Hepatocyte (in vitro differentiated cells): ENCODE data around the gene ATG10. TPM values are rescaled to one million over a fixed set of nuclear protein-coding genes. Genes with fewer than 3 reads are reported as not detected.
"Not testable (repeated sequence)": the region's sequence is repeated elsewhere in the genome, so short reads cannot be mapped to it uniquely, and the experiment has no call there.

ENCODE experiments used
- DNase-seq: peaks from one replicate; pipeline ENCODE4 v3.0.0-alpha.2; 2016; ENCODE audit warnings: low spot score
- H2AFZ ChIP-seq: fragments of 200-600 bp; sonication (generic); 2 replicates; pipeline ENCODE4 v1.6.0; 2016; ENCODE audit warnings: antibody characterized with exemption, mild to moderate bottlenecking
- H3K27ac ChIP-seq: fragments of 200-600 bp; sonication (generic); 2 replicates; pipeline ENCODE4 v1.5.1; 2016; ENCODE audit warnings: mild to moderate bottlenecking
- H3K27me3 ChIP-seq: fragments of 200-600 bp; sonication (generic); 2 replicates; pipeline ENCODE4 v1.6.1; 2016
- H3K36me3 ChIP-seq: fragments of 200-600 bp; sonication (generic); replicated peaks from 2 replicates; pipeline ENCODE4 v1.5.1; 2016; ENCODE audit warnings: low read depth; ENCODE audit not compliant: insufficient read depth
- H3K4me1 ChIP-seq: fragments of 200-600 bp; sonication (generic); 2 replicates; pipeline ENCODE4 v1.5.1; 2016; ENCODE audit warnings: mild to moderate bottlenecking, moderate library complexity; ENCODE audit not compliant: insufficient read depth
- H3K4me2 ChIP-seq: fragments of 200-600 bp; sonication (generic); 2 replicates; pipeline ENCODE4 v1.6.0; 2016
- H3K4me3 ChIP-seq: fragments of 200-600 bp; sonication (generic); 2 replicates; pipeline ENCODE4 v1.5.1; 2016; ENCODE audit warnings: mild to moderate bottlenecking
- H3K79me2 ChIP-seq: fragments of 200-600 bp; sonication (generic); 2 replicates; pipeline ENCODE4 v1.6.0; 2017; ENCODE audit warnings: mild to moderate bottlenecking
- H3K9me2 ChIP-seq: fragments of 200-600 bp; sonication (generic); replicated peaks from 2 replicates; pipeline ENCODE4 v1.6.0; 2017; ENCODE audit warnings: mild to moderate bottlenecking; ENCODE audit not compliant: insufficient read depth
- H3K9me3 ChIP-seq: fragments of 200-600 bp; sonication (generic); 2 replicates; pipeline ENCODE4 v1.5.1; 2016; ENCODE audit warnings: low read depth, mild to moderate bottlenecking
- H4K20me1 ChIP-seq: fragments of 200-600 bp; sonication (generic); 2 replicates; pipeline ENCODE4 v1.6.0; 2016; ENCODE audit warnings: mild to moderate bottlenecking; ENCODE audit not compliant: insufficient read depth, poor library complexity, severe bottlenecking
- CTCF ChIP-seq: fragments of 200-600 bp; sonication (generic); IDR thresholded peaks from 2 replicates; pipeline ENCODE4 v1.5.1; 2016; ENCODE audit warnings: antibody characterized with exemption, mild to moderate bottlenecking; ENCODE audit not compliant: poor library complexity
- EZH2 ChIP-seq: fragments of 200-600 bp; sonication (generic); IDR thresholded peaks from 2 replicates; pipeline ENCODE4 v1.6.1; 2016; ENCODE audit warnings: antibody characterized with exemption, mild to moderate bottlenecking, borderline replicate concordance
- EZH2phosphoT487 ChIP-seq: fragments of 200-600 bp; sonication (generic); IDR thresholded peaks from one replicate; pipeline ENCODE4 v1.6.1; 2018; ENCODE audit warnings: antibody characterized with exemption, mild to moderate bottlenecking, low read depth, moderate library complexity; ENCODE audit not compliant: unreplicated experiment, severe bottlenecking
- WGBS: methylation state at CpG from one replicate; pipeline ENCODE4 v1.1.6; 2016; ENCODE audit warnings: low lambda C conversion rate; ENCODE audit errors: missing lambda C conversion rate; 5-methylcytosine and 5-hydroxymethylcytosine counted together
- polyA plus RNA-seq: library from polyadenylated mRNA; unstranded; fragments of >200 nt; fragmentation: Nextera tagmentation; extraction: Ambion mirVana; gene quantifications from 2 replicates; pipeline ENCODE4 v1.2.1, GENCODE V29; 2016
- total RNA-seq: library from RNA; depleted of rRNA; stranded (reverse); fragments of >200 nt; gene quantifications from 2 replicates; pipeline ENCODE4 v1.2.3, GENCODE V29; 2014

ATG10 gene
- total and polyA plus RNA-seq, 2 experiments from 2014 or later: 11.8 to 13.0 TPM

DNA sequence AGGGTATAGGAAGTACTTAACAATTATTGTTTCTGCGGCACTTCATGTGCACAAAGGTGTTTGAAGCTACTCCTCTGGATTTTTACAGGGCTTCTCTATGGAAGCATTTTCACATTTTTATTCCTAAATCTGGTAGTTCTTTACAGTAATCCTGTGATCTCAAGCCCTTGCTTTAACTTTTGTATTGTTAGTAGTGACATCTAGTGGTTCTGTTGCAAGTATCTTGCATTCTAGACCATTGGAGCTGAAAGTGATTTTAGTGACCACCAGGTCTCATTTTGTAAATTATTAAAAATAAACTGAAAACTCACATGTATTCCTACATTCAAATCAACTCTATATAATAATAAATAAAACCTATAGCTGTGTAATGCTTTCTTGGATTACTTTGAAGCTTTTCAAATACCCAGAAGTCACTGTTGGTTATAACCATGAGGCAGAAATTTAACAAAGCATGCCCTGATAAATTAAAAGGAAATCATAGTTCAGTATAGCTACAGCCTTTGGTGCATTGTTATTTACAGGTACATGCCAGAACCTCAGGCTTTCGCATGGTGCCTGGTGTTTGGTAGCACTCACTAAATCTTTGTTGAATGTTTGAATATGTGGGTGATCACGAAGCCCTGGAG is 287.5 kb downstream of the ATG10 start:
- no peaks in the 10 kb centered on the region for H3K9me2 ChIP-seq
- no peak overlapping the region for H3K4me3 ChIP-seq
- no peaks in the 10 kb centered on the region for H3K4me1 ChIP-seq
- H3K36me3 ChIP-seq: no peaks in the 10 kb centered on the region
- H3K79me2 ChIP-seq: no peaks in the 10 kb centered on the region
- no peak overlapping the region for H3K4me2 ChIP-seq
- DNase-seq: peak; percentile 13
- WGBS: 81% methylated on average over 3 of the region's 3 CpGs
- H4K20me1 ChIP-seq: no peaks in the 10 kb centered on the region
- TF ChIP-seq EZH2 (no peak), CTCF (peak; percentile 66), EZH2phosphoT487 (no peak)
- H3K9me3 ChIP-seq: no peaks in the 10 kb centered on the region
- H3K27ac ChIP-seq: no peak overlapping the region
- no peaks in the 10 kb centered on the region for H3K27me3 ChIP-seq
- H2AFZ ChIP-seq: no peak overlapping the region

DNA sequence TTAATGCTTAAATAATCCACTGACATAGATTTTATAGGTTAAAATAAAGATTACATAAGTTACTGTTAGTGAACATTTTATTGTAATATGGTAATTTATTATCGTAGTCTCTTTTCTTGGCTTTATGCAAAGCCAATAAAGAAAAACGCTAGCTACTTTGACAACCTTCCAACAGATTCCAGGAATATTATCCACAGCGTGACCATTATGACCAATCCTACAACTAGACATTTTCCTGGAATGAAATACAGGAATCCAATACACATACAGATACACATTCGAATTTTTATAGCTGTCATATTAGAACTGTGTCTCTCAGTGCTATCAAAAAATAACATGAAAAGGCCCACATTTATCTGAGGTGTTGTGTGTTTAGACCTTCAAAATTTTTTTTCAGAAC is 293.2 kb downstream of the ATG10 start:
- H3K27me3 ChIP-seq: no peaks in the 10 kb centered on the region
- H3K9me2 ChIP-seq: no peaks in the 10 kb centered on the region
- 80% methylated on average over 4 of the region's 4 CpGs for WGBS
- H2AFZ ChIP-seq: no peak overlapping the region
- H3K36me3 ChIP-seq: no peaks in the 10 kb centered on the region
- H3K4me1 ChIP-seq: no peaks in the 10 kb centered on the region
- H4K20me1 ChIP-seq: no peaks in the 10 kb centered on the region
- TF ChIP-seq EZH2 (no peak), CTCF (no peak), EZH2phosphoT487 (no peak)
- no peaks in the 10 kb centered on the region for H3K79me2 ChIP-seq
- H3K27ac ChIP-seq: no peak overlapping the region
- H3K9me3 ChIP-seq: no peaks in the 10 kb centered on the region
- no peak overlapping the region for H3K4me2 ChIP-seq
- no peak for DNase-seq
- no peak overlapping the region for H3K4me3 ChIP-seq

DNA sequence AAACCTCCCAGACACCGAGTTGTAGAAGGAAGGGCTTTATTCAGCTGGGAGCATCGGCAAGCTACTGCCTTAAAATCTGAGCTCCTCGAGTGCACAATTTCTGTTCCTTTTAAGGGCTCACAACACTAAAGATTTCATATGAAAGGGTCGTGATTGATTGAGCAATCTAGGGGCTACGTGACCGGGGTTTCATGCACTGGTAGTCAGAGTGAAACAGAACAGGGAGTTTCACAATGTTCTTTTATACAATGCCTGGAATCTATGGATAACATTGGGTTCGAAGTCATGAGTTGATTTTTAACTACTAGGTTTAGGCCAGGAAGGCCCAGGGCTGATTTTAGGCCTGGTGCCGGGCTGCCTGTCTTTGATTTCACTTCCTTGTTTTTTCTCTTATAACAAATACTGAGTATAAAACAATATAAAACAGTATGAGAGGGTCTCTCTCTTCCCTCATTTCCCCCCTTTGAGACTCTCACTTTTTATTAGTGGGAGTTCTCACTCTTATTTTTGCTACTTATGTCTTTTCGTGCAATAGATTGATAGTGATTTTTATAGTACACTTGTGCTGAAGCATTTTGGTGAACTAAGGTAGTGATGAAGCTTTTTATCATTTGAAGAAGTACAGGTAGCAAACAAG is 295.6 kb downstream of the ATG10 start:
- not testable (repeated sequence) for H3K27ac ChIP-seq, H3K27me3 ChIP-seq, H3K4me2 ChIP-seq, H4K20me1 ChIP-seq, H2AFZ ChIP-seq, DNase-seq, H3K79me2 ChIP-seq, H3K4me1 ChIP-seq, H3K36me3 ChIP-seq, H3K9me2 ChIP-seq, H3K4me3 ChIP-seq, H3K9me3 ChIP-seq
- WGBS: 98% methylated on average over 9 of the region's 9 CpGs

DNA sequence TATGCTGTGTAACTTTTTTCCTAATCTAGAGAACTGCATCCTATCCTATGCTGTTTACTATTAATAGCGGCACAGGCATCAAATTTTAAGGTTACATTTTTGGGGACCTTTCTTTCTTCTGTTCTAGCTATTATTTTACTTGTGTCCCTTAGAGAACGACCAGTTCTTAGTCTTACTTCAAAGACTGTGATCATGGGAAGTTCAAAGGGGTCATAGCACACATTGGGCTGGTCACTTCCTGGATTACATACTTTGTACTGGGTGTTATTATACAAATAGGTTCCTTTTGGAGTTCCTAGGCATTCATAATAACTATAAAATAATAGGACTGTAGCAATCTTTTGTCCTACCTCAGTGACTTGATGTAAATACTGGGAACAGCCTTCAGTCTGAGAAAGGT is 297.5 kb downstream of the ATG10 start:
- H3K4me2 ChIP-seq, H3K4me1 ChIP-seq, DNase-seq, H3K4me3 ChIP-seq, H4K20me1 ChIP-seq, H3K27me3 ChIP-seq, H3K9me3 ChIP-seq, H3K36me3 ChIP-seq, H2AFZ ChIP-seq, H3K27ac ChIP-seq, H3K9me2 ChIP-seq, H3K79me2 ChIP-seq: not testable (repeated sequence)
- 100% methylated on average over 2 of the region's 2 CpGs for WGBS

GRCh38 chr5:82272571-82273356 is 300.9 kb downstream of the ATG10 start:
- H3K27ac ChIP-seq, H3K4me3 ChIP-seq, H3K36me3 ChIP-seq, H2AFZ ChIP-seq, H3K4me2 ChIP-seq, H3K4me1 ChIP-seq, H3K9me3 ChIP-seq, H3K9me2 ChIP-seq, H3K27me3 ChIP-seq, DNase-seq, H4K20me1 ChIP-seq: not testable (repeated sequence)
- 90% methylated on average over 24 of the region's 24 CpGs for WGBS
- peaks cover 26% of the 10 kb centered on the region for H3K79me2 ChIP-seq

GRCh38 chr5:82273426-82273825 is 301.6 kb downstream of the ATG10 start:
- WGBS: 94% methylated on average over 4 of the region's 4 CpGs
- H4K20me1 ChIP-seq, H3K9me2 ChIP-seq, H3K4me3 ChIP-seq, H3K4me2 ChIP-seq, H3K27me3 ChIP-seq, H3K9me3 ChIP-seq, H3K27ac ChIP-seq, H3K36me3 ChIP-seq, H3K4me1 ChIP-seq, H2AFZ ChIP-seq, DNase-seq: not testable (repeated sequence)
- peaks cover 29% of the 10 kb centered on the region for H3K79me2 ChIP-seq
